ENCODE data around the gene PHOX2A.

DNA sequence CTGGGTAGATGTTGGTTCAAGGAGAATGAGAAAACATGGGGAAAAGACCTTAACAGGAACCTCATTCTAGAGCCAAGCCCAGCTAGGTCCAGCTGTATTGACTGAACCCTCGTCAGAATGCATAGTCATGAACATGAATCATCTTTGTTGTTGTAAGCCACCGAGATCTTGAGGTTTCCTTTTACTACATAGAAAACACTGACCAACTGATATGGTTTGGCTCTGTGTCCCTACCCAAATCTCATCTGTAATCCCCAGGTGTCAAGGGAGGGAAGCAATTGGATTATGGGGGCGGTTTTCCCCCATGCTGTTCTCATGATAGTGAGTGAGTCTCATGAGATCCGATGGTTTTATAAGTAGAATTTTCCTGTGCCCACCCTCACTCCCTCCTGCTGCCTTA, 19.4 kb upstream of the PHOX2A start:
- TF ChIP-seq, protein P1, sequence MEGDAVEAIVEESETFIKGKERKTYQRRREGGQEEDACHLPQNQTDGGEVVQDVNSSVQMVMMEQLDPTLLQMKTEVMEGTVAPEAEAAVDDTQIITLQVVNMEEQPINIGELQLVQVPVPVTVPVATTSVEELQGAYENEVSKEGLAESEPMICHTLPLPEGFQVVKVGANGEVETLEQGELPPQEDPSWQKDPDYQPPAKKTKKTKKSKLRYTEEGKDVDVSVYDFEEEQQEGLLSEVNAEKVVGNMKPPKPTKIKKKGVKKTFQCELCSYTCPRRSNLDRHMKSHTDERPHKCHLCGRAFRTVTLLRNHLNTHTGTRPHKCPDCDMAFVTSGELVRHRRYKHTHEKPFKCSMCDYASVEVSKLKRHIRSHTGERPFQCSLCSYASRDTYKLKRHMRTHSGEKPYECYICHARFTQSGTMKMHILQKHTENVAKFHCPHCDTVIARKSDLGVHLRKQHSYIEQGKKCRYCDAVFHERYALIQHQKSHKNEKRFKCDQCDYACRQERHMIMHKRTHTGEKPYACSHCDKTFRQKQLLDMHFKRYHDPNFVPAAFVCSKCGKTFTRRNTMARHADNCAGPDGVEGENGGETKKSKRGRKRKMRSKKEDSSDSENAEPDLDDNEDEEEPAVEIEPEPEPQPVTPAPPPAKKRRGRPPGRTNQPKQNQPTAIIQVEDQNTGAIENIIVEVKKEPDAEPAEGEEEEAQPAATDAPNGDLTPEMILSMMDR (IDR thresholded peaks at IDR 0.05) = no peak
- TF ChIP-seq POLR2A (IDR thresholded peaks at IDR 0.05) (no peak), POLR2AphosphoS5 (IDR thresholded peaks at IDR 0.05; ENCODE audit: insufficient read depth in 1 of 2, low read depth in 1 of 2) (no peak)

Data from vagina (tissue), 2 donors.